ENCODE results near the gene CSE1L.
A peak's percentile ranks its signal among the peaks of the same experiment; 100 is the strongest.
"Not testable (repeated sequence)": the region's sequence is repeated elsewhere in the genome, so short reads cannot be mapped to it uniquely, and the experiment has no call there.

Gene CSE1L

DNA sequence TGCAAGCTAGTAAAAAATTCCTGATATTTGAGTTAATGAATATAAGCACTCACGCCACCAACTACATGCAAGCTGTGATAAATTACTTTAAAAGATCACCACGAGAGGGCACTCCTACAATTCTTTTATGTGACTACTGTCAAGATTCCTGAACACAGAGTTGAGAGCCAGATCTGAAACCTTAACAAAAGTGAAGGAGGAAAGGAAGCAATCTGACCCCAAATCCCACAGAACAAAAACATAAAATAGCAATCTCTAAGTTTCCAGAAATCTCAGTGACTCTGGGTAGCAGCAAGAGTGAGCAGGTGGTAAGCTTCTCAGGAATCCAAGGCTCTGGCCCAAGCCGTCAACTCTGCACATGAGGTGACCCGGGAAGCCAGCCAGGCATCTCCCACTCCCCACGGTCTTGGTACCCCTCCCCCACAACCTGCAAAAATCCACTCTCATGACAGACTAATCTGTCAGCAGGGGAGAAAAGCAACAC, 86.9 kb downstream of the CSE1L start:
- DNase-seq, result peak; percentile 70

DNA sequence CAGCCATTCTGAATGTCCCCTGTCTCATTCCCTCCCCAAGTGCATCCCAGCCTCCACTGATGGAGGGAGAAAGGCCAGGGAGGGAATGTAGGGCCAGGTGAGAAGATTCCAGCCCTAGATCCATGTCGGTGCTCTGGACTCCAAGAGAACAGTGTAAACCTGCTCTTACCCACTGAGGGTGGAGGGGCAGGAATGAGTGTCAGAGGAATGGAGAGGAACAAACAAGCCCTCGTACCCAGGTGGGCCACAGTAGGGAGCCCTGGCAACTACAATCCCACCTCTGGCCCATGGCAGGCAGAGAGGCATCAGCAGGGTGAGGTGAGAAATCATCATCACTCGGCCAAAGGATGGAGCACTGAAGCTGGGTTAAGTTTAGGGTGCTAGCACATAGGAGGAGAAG, 87.5 kb downstream of the CSE1L start:
- no peak for DNase-seq

DNA sequence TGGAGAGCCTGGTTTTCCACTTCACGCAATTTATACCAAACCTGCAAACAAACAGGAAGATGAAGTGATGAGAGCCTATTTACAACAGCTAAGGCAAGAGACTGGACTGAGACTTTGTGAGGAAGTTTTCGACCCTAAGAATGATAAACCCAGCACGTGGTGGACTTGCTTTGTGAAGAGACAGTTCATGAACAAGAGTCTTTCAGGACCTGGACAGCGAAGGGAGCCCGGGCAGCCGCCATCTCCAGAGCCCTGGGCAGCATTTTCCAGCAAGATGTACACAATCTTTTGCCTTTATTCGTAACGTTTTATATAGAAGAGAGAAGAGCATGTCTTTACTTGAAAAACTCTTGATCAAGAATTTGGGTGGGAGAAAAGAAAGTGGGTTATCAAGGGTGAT, 88.7 kb downstream of the CSE1L start:
- not testable (repeated sequence) for DNase-seq

DNA sequence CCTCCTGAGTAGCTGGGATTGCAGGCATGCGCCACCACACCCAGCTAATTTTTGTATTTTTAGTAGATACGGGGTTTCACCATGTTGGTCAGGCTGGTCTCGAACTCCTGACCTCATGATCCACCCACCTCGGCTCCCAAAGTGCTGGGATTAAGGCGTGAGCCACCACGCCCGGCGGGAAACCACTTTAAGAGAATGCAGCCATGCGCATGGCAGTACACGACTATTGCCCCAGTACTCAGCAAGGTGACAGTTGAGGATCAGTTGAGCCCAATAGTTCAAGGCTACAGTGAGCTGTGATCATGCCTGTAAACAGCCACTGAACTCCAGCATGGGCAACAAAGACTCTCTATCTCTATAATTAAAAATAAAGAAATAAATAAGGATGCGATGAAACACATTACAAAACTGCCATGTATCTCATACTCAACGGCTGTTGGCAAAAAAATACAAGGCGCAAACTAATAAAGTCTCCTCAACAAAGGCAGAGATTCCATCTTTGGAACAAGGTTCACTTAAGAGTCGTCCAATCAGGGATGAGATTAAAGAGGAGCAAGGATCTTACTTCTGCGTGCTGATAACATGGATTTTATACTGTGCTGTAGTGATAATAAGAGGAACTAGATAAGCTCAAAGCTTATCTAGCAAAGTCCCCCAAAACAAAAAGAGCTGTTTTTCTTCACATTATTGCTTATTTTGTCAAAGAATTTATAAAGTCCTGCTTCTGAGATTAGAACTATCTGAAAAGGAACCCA, 90.9 kb downstream of the CSE1L start:
- DNase-seq, result no peak

DNA sequence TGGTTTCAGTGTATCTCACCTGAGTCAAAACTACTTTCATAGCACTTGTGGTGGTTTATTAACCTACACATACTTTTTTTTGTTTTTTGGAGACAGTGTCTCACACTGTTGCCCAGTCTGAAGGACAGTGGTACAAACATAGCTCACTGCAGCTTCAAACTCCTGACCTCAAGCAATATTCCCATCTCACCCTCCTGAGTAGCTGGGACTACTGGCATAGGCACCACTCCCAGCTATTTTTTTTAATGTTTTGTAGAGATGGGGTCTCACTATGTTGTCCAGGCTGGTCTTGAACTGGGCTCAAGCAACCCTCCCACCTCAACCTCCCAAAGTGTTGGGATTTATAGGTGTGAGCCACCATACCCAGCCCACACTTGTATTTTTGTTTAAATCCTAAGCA, 92.3 kb downstream of the CSE1L start:
- no peak for DNase-seq

DNA sequence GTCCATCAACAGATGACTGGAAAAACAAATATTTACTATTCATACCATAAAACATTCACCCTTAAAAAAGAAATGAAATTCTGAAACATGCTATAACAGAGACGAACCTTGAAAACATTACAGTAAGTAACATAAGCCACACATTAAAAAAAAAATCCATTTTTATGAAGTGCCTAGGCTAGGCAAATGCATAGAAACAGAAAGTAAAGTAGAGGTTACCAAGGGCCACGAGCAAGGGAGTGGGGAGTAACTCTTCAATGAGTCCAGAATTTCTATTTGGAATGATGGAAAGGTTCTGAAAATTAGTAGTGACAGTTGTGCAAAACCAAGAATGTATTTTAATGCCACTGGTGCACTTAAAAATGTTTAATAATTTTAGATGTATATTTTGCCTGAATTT, 94.3 kb downstream of the CSE1L start:
- DNase-seq, result no peak

DNA sequence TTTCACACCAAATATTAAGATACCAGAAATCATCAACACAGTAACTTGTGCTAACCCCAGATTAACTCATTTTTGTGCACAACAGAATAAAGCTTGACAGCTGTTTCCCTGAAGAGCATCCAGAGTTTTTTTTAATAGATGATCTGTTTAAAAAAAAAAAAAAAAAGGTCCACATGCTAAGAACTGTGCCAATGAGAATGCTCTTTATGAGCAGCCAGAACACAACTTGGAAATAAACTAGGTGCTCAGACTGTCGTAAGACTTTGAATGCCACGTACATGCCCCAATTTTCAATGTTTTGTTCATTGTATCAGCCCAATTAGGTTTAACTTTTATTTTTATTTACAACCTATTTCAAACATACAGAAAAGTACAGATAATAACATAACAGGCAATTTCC, 94.7 kb downstream of the CSE1L start:
- DNase-seq, result no peak

Measured in NCI-H1694 (cell line).